ENCODE measurements around the gene SLC6A9.

DNA sequence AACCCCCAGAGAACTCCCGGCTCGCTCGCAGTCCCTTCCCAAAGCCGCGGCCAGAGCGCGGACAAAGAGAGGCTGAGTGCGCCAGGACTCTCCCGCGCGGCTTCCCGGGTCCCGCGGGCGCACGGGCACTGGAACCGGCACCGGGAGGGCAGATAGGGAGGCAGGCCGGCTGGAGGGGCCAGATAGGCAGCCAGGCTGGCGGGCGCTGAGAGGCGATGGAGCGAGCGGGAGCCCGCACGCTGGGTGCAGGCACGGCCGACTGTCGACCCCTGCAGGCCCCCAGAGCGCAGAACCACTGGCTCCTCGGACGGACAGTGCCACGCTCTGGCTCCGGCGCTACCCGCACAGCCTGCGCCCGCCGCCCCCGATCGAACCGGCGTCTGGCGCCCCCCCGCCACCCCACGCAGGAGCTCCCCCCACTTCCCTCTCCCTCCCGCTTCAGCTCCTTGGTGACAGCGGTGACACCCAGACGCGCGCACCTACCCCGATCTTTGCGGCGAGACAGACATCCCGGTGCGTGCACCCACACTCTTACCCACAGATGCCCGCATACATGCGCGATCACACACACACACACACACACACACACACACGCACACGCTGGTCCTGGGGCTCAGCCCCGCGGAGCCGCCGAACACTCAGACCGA lies 534 bp downstream of the SLC6A9 start:
- TF ChIP-seq, protein P1, sequence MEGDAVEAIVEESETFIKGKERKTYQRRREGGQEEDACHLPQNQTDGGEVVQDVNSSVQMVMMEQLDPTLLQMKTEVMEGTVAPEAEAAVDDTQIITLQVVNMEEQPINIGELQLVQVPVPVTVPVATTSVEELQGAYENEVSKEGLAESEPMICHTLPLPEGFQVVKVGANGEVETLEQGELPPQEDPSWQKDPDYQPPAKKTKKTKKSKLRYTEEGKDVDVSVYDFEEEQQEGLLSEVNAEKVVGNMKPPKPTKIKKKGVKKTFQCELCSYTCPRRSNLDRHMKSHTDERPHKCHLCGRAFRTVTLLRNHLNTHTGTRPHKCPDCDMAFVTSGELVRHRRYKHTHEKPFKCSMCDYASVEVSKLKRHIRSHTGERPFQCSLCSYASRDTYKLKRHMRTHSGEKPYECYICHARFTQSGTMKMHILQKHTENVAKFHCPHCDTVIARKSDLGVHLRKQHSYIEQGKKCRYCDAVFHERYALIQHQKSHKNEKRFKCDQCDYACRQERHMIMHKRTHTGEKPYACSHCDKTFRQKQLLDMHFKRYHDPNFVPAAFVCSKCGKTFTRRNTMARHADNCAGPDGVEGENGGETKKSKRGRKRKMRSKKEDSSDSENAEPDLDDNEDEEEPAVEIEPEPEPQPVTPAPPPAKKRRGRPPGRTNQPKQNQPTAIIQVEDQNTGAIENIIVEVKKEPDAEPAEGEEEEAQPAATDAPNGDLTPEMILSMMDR (IDR thresholded peaks at IDR 0.05): no peak
- no peak for TF ChIP-seq EP300 (IDR thresholded peaks at IDR 0.05)
- no peak for TF ChIP-seq POLR2AphosphoS5 (IDR thresholded peaks at IDR 0.05)

All from upper lobe of left lung (tissue), 4 donors.